ENCODE results near the gene WTIP.

DNA sequence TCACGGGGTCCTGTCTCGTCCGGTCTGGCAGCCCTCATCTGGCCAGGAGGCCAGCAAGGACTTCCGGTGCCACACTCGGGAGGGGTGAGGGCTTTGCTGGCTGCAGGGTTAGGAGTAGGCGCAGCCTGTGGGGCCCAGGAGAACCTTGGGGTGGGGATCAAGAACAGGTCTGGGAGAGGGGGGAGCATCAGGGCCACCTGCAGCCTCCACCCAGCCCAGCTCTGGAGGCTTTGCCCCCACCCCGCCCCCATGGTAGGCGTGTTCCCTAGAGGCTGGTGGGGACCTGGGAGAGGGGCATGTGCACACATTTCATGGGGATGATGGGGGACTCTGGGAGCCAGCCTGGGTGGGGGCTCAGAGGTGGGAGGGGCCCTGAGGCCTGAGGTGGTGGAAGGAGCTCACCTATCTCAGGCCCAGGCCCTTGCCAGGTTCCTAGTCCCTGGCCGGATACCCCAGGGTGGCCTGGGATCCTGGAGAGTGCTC is 23.3 kb downstream of the WTIP start:
- TF ChIP-seq, protein P1, sequence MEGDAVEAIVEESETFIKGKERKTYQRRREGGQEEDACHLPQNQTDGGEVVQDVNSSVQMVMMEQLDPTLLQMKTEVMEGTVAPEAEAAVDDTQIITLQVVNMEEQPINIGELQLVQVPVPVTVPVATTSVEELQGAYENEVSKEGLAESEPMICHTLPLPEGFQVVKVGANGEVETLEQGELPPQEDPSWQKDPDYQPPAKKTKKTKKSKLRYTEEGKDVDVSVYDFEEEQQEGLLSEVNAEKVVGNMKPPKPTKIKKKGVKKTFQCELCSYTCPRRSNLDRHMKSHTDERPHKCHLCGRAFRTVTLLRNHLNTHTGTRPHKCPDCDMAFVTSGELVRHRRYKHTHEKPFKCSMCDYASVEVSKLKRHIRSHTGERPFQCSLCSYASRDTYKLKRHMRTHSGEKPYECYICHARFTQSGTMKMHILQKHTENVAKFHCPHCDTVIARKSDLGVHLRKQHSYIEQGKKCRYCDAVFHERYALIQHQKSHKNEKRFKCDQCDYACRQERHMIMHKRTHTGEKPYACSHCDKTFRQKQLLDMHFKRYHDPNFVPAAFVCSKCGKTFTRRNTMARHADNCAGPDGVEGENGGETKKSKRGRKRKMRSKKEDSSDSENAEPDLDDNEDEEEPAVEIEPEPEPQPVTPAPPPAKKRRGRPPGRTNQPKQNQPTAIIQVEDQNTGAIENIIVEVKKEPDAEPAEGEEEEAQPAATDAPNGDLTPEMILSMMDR (IDR thresholded peaks at IDR 0.05) = no peak
- TF ChIP-seq POLR2A (IDR thresholded peaks at IDR 0.05) = no peak

All from body of pancreas (tissue), 4 donors.